DOHH2 (cell line): Measurements from ENCODE around the gene FOXJ2.

ENCODE experiments used
- H3F3A ChIP-seq: fragments of 200-600 bp; sonication (generic), shearing (Covaris generic); 2 replicates; pipeline ENCODE4 v1.6.0; 2016; ENCODE audit warnings: antibody characterized with exemption, mild to moderate bottlenecking; ENCODE audit not compliant: control insufficient read depth, insufficient read depth
- H3K27ac ChIP-seq: fragments of 200-600 bp; sonication (generic); 2 replicates; pipeline ENCODE4 v1.5.1; 2014; ENCODE audit warnings: low read depth, mild to moderate bottlenecking, low read length, moderate library complexity
- H3K27me3 ChIP-seq: fragments of 200-600 bp; sonication (generic); 2 replicates; pipeline ENCODE4 v1.6.1; 2014; ENCODE audit warnings: mild to moderate bottlenecking, low read length, mixed read lengths; ENCODE audit not compliant: control insufficient read depth
- H3K36me3 ChIP-seq: fragments of 200-600 bp; sonication (generic); 2 replicates; pipeline ENCODE4 v1.6.1; 2014; ENCODE audit warnings: mild to moderate bottlenecking, low read length, moderate library complexity, mixed read lengths; ENCODE audit not compliant: control insufficient read depth
- H3K4me1 ChIP-seq: fragments of 200-600 bp; sonication (generic); 2 replicates; pipeline ENCODE4 v1.6.1; 2014; ENCODE audit warnings: mild to moderate bottlenecking, low read length, mixed read lengths; ENCODE audit not compliant: control insufficient read depth
- H3K4me2 ChIP-seq: fragments of 200-600 bp; sonication (generic); 2 replicates; pipeline ENCODE4 v1.6.0; 2014; ENCODE audit warnings: mild to moderate bottlenecking, low read length, moderate library complexity
- H3K4me3 ChIP-seq: fragments of 200-600 bp; sonication (generic); 2 replicates; pipeline ENCODE4 v1.5.1; 2014; ENCODE audit warnings: mild to moderate bottlenecking, low read length, mixed read lengths
- H3K79me2 ChIP-seq: fragments of 200-600 bp; sonication (generic); 2 replicates; pipeline ENCODE4 v1.6.1; 2014; ENCODE audit warnings: mild to moderate bottlenecking, low read length, mixed read lengths; ENCODE audit not compliant: control insufficient read depth
- H3K9me2 ChIP-seq: fragments of 200-600 bp; sonication (generic); replicated peaks from 2 replicates; pipeline ENCODE4 v1.6.1; 2014; ENCODE audit warnings: mild to moderate bottlenecking, low read length, mixed read lengths; ENCODE audit not compliant: control insufficient read depth
- H3K9me3 ChIP-seq: fragments of 200-600 bp; sonication (generic); 2 replicates; pipeline ENCODE4 v1.6.1; 2014; ENCODE audit warnings: antibody characterized with exemption, low read length, mixed read lengths; ENCODE audit not compliant: control insufficient read depth, insufficient read depth
- H4K20me1 ChIP-seq: fragments of 200-600 bp; sonication (generic); 2 replicates; pipeline ENCODE4 v1.6.0; 2014; ENCODE audit warnings: low read depth, mild to moderate bottlenecking, antibody characterized with exemption, low read length, moderate library complexity; ENCODE audit not compliant: control insufficient read depth, insufficient read depth
- EZH2phosphoT487 ChIP-seq: fragments of 200-600 bp; sonication (generic); IDR thresholded peaks from 2 replicates; pipeline ENCODE4 v1.6.1; 2017; ENCODE audit warnings: borderline replicate concordance, mild to moderate bottlenecking, antibody characterized with exemption, low read length, moderate library complexity, mixed read lengths
- TF ChIP-seq, protein P1 (sequence below): fragments of 200-600 bp; sonication (generic); IDR thresholded peaks from one replicate; pipeline ENCODE4 v1.5.1; 2014; ENCODE audit warnings: antibody characterized with exemption, mild to moderate bottlenecking, low read depth, low read length; ENCODE audit not compliant: poor library complexity, severe bottlenecking

FOXJ2 gene

DNA sequence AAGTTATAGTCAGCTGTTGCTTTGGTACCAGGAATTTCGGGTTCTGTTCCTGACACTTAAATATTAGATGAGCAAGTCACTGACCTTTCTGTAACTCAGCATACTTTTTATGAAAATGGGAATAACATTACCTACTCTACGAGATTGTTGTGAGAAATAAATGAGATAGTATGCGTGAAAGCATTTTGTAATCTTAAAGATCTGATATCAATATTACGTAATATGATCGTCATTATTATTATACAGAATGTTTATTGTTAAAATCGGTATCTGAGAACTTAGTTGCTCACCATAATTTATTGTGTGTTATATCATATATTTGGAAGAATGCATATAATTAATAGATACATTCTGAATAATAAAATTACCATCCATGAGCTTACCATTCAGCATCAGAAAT, 43.4 kb downstream of the FOXJ2 start:
- Histone ChIP-seq H3K4me1 (peaks cover 11% of the 10 kb centered on the region), H3K27me3 (no peaks in the 10 kb centered on the region), H3K4me3 (no peak overlapping the region), H3K4me2 (no peak overlapping the region), H3K9me2 (no peaks in the 10 kb centered on the region), H3K79me2 (peaks cover 5% of the 10 kb centered on the region), H4K20me1 (no peaks in the 10 kb centered on the region), H3F3A (no peaks in the 10 kb centered on the region), H3K9me3 (no peaks in the 10 kb centered on the region), H3K27ac (no peak overlapping the region), H3K36me3 (no peaks in the 10 kb centered on the region)
- TF ChIP-seq, protein P1, sequence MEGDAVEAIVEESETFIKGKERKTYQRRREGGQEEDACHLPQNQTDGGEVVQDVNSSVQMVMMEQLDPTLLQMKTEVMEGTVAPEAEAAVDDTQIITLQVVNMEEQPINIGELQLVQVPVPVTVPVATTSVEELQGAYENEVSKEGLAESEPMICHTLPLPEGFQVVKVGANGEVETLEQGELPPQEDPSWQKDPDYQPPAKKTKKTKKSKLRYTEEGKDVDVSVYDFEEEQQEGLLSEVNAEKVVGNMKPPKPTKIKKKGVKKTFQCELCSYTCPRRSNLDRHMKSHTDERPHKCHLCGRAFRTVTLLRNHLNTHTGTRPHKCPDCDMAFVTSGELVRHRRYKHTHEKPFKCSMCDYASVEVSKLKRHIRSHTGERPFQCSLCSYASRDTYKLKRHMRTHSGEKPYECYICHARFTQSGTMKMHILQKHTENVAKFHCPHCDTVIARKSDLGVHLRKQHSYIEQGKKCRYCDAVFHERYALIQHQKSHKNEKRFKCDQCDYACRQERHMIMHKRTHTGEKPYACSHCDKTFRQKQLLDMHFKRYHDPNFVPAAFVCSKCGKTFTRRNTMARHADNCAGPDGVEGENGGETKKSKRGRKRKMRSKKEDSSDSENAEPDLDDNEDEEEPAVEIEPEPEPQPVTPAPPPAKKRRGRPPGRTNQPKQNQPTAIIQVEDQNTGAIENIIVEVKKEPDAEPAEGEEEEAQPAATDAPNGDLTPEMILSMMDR = no peak
- no peak for TF ChIP-seq EZH2phosphoT487

GRCh38 chr12:8076366-8076765, 43.9 kb downstream of the FOXJ2 start:
- Histone ChIP-seq H3K4me1 (peaks cover 14% of the 10 kb centered on the region), H4K20me1 (no peaks in the 10 kb centered on the region), H3K36me3 (peaks cover under 1% of the 10 kb centered on the region; the same call in 1 of the 2 replicates), H3K27ac (no peak overlapping the region), H3K9me2 (no peaks in the 10 kb centered on the region), H3K79me2 (peaks cover 9% of the 10 kb centered on the region), H3F3A (no peaks in the 10 kb centered on the region), H3K9me3 (no peaks in the 10 kb centered on the region), H3K4me2 (no peak overlapping the region), H3K27me3 (no peaks in the 10 kb centered on the region), H3K4me3 (no peak overlapping the region)
- no peak for TF ChIP-seq EZH2phosphoT487
- TF ChIP-seq, protein P1 = no peak

DNA sequence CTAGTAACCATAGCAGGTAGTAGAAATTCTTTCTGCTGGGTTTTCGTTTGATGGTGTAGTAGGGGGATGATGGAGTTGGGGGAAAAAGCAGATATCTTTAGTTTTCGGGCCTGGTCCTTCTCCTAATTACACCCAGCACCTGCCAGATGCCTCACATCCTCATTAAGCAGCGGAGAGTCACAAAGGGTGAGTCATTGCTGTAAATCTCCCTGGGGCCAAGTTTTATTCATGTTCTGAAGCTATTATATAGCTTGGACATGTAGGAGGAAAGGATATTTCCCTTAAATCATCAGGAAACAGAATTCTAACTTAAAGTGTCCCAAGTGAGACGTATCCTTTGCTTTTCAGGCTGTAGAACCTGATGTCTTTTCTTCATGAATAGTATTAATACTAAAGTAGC, 44.7 kb downstream of the FOXJ2 start:
- Histone ChIP-seq H3F3A (peaks cover 3% of the 10 kb centered on the region; the same call in 1 of the 2 replicates), H3K4me3 (no peak overlapping the region), H3K9me2 (no peaks in the 10 kb centered on the region), H3K9me3 (no peaks in the 10 kb centered on the region), H3K4me2 (no peak overlapping the region), H3K4me1 (peaks cover 14% of the 10 kb centered on the region), H4K20me1 (no peaks in the 10 kb centered on the region), H3K27me3 (no peaks in the 10 kb centered on the region), H3K79me2 (peaks cover 17% of the 10 kb centered on the region), H3K36me3 (peaks cover 6% of the 10 kb centered on the region; the same call in 1 of the 2 replicates), H3K27ac (no peak overlapping the region)
- TF ChIP-seq, protein P1 = no peak
- TF ChIP-seq EZH2phosphoT487 = no peak

DNA sequence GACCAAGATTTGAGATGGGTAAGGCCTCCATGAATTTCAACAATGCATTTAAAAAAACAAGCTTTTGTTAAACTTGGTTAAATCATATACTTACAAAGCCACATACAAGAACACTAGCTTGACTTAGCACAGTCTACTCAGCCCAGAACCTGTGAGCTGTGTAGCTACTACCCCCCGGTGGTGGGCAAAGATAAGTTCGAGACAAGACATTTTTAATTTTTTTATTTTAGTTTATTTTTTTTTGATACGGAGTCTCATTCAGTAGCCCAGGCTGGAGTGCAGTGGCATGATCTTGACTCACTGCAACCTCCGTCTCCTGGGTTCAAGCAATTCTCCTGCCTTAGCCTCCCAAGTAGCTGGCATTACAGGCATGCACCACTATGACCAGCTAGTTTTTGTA, 45.9 kb downstream of the FOXJ2 start:
- Histone ChIP-seq H3K4me1 (peaks cover 20% of the 10 kb centered on the region), H3K27ac (no peak overlapping the region)

More for the DNA sequence above, 45.9 kb downstream of the FOXJ2 start:
- Histone ChIP-seq H3K4me2 (no peak overlapping the region), H3K27me3 (no peaks in the 10 kb centered on the region), H3K79me2 (peaks cover 28% of the 10 kb centered on the region), H3K36me3 (peaks cover 6% of the 10 kb centered on the region; the same call in 1 of the 2 replicates), H3F3A (peaks cover 6% of the 10 kb centered on the region; the same call in 1 of the 2 replicates), H3K4me3 (no peak overlapping the region), H4K20me1 (no peaks in the 10 kb centered on the region), H3K9me2 (no peaks in the 10 kb centered on the region), H3K9me3 (no peaks in the 10 kb centered on the region)
- TF ChIP-seq EZH2phosphoT487 = no peak
- TF ChIP-seq, protein P1 = peak; percentile 23
